ENCODE measurements around the gene ETFBKMT. TPM values are rescaled to one million over a fixed set of nuclear protein-coding genes. Genes with fewer than 3 reads are reported as not detected.

ETFBKMT gene
- total RNA-seq, 1 donor from 2014 or later, result 3.6 TPM

DNA sequence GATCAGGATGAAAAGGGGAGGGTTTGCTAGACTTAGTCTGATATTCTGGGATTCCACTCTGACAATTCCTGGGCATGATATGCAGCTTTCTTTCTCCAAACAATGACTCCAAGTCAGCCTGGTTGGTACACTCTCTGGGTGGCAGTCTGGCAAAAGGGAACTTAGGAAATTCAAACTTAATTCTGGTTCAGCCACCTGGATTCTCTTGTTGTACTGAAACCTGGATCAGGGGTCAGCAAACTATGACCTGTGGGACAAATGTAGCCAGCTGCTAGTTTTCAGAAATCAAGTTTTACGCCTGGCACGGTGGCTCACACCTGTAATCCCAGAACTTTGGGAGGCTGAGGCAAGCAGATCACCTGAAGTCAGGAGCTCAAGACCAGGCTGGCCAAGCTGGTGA, 63.1 kb downstream of the ETFBKMT start:
- Mint-ChIP-seq H3K27me3 (ENCODE audit: unreplicated experiment) (peaks cover 2% of the 10 kb centered on the region), H3K4me1 (ENCODE audit: unreplicated experiment) (peaks cover 6% of the 10 kb centered on the region), H3K4me3 (ENCODE audit: unreplicated experiment) (peak overlapping the region; percentile 21), H3K36me3 (ENCODE audit: low read depth, unreplicated experiment) (peaks cover 16% of the 10 kb centered on the region), H3K9me3 (ENCODE audit: unreplicated experiment) (no peaks in the 10 kb centered on the region), H3K27ac (ENCODE audit: unreplicated experiment) (no peak overlapping the region)
- no peak for DNase-seq (ENCODE audit: low spot score)
- TF ChIP-seq, protein P1, sequence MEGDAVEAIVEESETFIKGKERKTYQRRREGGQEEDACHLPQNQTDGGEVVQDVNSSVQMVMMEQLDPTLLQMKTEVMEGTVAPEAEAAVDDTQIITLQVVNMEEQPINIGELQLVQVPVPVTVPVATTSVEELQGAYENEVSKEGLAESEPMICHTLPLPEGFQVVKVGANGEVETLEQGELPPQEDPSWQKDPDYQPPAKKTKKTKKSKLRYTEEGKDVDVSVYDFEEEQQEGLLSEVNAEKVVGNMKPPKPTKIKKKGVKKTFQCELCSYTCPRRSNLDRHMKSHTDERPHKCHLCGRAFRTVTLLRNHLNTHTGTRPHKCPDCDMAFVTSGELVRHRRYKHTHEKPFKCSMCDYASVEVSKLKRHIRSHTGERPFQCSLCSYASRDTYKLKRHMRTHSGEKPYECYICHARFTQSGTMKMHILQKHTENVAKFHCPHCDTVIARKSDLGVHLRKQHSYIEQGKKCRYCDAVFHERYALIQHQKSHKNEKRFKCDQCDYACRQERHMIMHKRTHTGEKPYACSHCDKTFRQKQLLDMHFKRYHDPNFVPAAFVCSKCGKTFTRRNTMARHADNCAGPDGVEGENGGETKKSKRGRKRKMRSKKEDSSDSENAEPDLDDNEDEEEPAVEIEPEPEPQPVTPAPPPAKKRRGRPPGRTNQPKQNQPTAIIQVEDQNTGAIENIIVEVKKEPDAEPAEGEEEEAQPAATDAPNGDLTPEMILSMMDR (IDR thresholded peaks at IDR 0.05; ENCODE audit: unreplicated experiment), result no peak

Other genes with a start within 250 kb of the ETFBKMT start
- 20.0 TPM for gene DENND5B, start 68.6 kb upstream of the ETFBKMT start, total RNA-seq (ENCODE audit: unreplicated experiment)
- 5.6 TPM for gene AMN1, start 69.3 kb downstream of the ETFBKMT start, total RNA-seq (ENCODE audit: unreplicated experiment)